GM15510 (cell line): ENCODE data around the gene BPIFB3.

Experiments
- POLR2A ChIP-seq: IDR thresholded peaks from 3 replicates; pipeline ENCODE4 v1.6.1; 2011; ENCODE audit warnings: borderline replicate concordance; ENCODE audit not compliant: insufficient read length; ENCODE audit errors: extremely low read depth

BPIFB3 gene

DNA sequence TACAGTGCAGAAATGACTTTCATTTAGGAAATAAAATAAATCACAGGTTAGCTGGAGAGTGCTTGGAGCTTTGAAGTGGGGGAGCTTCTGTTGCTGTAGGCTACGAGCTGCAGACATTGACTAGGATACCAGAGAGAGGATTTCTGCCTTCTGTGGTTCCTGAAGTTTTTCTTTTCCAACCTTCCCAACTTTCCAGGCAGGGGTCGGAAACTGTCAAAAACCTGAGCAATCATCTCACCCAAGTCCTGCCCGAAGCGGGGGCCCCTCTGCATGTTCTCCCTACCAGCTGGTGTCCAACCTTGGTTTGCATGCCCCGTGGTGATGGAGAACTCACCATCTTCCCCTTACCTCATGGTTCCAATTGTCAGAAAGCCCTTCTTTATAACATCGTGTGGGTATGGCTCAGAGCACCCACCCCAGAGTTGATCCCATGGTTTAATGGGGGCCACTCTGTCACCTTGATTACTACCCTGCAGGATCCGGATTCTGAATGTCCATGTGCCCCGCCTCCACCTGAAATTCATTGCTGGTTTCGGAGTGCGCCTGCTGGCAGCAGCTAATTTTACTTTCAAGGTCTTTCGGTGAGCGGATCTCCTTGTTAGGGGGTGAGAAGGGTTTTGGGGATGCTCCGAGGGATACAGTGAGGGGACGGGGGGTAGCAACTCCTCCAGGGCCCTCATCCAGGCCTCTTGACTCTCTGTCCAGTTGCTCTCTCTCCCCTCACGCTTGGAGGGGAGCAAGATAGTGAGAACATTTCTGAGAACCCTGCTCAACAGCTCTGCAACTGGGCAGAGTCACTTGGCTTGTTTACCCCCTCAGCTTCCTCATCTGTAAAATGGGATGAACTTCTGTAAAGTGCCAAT is 41.1 kb upstream of the BPIFB3 start:
- TF ChIP-seq POLR2A, result no peak

DNA sequence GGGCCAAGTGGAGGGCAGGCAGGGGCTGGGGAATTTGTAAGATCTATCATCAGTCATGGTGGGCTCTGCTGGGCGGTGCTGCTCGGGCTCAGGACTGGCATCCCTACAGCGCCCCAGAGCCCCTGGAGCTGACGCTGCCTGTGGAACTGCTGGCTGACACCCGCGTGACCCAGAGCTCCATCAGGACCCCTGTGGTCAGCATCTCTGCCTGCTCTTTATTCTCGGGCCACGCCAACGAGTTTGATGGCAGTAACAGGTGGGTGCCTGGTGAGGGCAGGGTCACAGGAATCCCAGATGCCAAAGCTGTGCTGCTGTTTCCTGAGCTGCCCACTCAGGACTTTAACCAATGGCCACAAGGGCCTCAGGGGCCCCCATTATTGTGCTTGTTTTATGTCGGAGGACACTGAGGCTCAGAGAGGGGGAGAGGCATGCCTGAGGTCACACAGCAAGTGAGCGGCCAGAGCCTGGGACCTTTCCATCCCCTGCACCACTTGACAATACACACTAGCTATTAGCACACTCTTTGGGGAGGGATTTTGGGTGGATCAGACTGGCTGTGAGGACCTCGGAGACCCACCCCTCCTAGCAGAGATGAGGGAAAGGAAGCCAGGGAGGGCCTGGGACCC is 39.9 kb upstream of the BPIFB3 start:
- no peak for TF ChIP-seq POLR2A

DNA sequence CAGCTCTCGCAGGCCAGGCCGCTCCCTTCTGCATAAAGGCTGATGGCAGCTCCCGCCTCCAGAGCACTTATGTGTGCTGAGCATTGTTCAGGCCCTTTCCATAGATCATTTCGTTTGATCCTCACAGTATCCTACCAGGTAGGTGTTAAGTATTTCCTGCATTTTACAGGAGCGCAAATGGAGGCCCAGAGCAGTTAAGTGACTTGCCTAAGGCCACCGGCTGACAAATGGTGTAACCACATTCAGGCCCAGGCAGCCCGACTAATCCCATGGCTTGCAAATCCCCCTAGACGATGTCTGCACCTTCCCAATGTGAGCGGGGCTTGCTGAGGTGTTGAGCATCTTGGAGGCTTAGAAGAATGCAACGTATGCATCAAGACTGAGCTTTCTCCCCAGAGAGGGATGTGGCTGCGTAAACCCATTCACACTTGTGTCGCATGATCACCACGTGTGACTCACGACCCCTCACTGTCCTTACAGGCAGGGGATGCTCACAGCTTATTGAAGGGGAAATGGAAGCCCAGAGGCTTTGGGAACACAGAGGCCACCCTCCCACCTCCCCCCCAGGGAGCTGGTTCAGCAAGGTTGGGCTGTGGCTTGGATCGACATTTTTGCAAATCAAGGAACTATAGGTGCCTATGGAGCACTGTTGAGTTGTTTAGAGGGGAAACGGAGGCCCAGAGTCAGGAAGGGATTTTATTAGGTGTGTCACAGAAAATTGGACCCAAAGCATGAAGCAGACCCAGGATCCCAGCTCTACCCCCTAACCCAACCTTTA is 39.2 kb upstream of the BPIFB3 start:
- no peak for TF ChIP-seq POLR2A

GRCh38 chr20:33015114-33015484 is 38.6 kb upstream of the BPIFB3 start:
- no peak for TF ChIP-seq POLR2A

DNA sequence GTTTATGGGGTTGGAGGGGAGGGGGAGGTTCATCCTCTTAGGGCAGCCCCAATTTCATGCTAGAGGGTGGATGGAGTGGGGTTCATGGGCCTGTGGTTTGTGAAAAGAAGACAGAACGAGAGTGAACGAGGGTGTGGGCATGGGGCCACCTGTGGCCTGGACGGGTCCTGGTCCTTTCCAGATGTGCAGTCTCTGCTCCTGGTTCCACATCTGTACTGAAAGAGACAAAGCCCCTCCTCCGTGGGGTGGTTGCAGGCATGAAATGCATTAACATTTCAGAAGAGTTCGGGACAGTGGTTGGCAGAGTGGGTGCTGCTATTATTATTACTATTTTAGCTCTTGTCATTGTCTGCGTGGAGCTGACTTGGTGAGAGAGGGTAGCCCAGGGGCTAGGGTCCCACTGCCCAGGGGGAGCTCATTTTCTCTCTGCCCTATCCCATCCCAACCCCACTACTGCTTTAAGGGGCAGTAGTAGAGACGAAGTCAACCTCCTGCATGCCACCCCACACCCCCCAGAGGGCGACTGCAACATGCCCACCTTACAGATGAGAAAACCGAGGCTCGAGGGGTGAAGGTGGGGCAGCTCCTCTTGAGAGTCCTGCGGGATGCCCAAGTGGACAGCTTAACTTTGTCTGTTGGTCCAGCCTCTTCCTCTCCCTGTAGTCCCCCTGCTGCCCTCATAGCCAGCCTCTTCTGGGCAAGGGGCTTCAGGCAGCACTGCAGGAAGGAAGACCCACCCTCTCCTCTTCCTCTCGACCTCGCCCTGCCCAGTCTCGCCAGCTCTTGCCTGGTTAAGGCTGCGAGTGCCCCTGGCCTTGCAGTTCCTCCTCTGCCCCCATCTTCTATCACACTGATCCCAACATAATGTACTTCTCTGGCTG is 37.8 kb upstream of the BPIFB3 start:
- no peak for TF ChIP-seq POLR2A

- no peak for TF ChIP-seq POLR2A
These were observed 37.1 kb upstream of the BPIFB3 start for GRCh38 chr20:33016581-33017109.

GRCh38 chr20:33017542-33017941 is 36.2 kb upstream of the BPIFB3 start:
- no peak for TF ChIP-seq POLR2A

GRCh38 chr20:33018169-33018931 is 35.4 kb upstream of the BPIFB3 start:
- TF ChIP-seq POLR2A, result no peak

DNA sequence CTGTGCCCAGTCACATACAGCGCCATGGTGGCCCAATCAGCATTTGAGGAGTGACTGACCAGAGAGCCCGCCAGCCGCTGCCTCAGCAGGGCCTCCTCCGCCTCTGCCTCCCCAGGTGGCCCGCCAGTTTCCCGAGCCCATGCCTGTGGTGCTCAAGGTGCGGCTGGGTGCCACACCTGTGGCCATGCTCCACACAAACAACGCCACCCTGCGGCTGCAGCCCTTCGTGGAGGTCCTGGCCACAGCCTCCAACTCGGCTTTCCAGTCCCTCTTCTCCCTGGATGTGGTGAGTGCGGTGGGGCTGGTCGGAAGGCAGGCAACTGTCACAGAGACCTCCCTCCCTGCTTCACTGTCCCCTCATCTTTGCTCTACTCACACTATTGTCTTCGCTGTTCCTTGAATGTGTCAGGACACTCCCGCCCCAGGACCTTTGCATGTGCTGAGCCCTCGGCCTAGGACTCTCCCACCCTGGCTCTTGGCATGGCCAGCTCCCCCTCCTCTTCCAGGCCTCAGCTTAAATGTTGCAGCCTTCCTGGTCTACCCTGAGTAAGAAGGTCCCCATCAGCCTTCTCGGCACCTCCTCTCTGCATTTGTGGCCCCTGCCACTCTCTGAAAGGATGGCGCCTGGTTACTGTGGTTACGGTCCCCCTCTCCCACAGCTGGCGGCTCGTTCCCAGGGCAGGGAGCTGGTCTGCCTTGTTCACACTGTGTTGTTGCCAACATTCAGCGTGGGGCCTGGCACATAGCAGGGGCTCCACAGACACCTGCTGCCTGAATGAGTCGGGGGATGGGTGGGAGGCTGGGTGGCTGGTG is 34.0 kb upstream of the BPIFB3 start:
- no peak for TF ChIP-seq POLR2A

GRCh38 chr20:33020278-33021161 is 33.2 kb upstream of the BPIFB3 start:
- no peak for TF ChIP-seq POLR2A

DNA sequence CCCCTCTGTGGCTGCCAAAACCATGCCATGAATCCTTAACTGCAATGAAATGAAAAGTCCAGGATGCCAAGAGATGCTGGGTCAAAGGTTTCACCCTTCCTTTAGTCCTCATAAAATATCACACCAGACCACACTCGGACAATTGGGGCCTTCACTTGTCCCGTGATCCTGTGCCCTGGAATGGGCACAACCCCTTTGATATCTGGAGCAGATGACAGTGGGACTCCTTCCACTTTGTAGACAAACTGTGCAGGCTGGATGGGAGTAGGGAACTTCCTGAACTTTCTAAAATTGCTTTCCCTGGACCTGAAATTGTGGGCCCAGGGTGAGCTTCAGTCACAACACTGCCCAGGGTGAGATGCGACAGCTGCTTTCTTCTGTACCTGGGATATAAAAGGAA is 31.8 kb upstream of the BPIFB3 start:
- no peak for TF ChIP-seq POLR2A

DNA sequence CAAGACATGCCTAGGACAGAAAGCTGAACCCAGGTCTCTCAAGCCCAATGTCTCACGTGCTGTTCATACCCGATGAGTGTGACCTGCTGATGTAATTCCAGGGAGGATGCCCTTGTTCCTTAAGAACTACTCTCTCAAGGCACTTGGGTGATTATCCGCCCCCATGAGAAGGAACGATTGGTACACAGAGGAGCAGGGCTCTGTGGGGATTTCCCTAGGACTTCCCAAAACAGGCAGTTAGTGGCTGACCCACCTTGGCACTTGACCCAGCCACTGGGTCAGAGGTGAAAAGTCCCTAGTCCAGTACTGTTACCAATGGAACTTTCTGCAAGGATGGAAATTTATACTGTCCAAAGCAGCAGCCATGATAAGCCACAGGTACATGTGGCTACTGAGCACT is 31.4 kb upstream of the BPIFB3 start:
- TF ChIP-seq POLR2A, result no peak
